AG09309 (cell line): Measurements from ENCODE around the gene RFX4.

Source experiments
- DNase-seq: peaks from one replicate; pipeline ENCODE4 v3.0.0-alpha.2; 2010; ENCODE audit warnings: low read depth
- H3K4me3 ChIP-seq: 2 replicates; pipeline ENCODE4 v1.5.1; 2011; ENCODE audit warnings: mild to moderate bottlenecking, low read depth, low read length, moderate library complexity; ENCODE audit not compliant: control insufficient read depth
- CTCF ChIP-seq: IDR thresholded peaks from 2 replicates; pipeline ENCODE4 v1.5.1; 2011; ENCODE audit warnings: mild to moderate bottlenecking, low read depth, low read length, inconsistent platforms; ENCODE audit not compliant: insufficient read depth, control insufficient read depth; ENCODE audit errors: missing control alignments

Gene RFX4

GRCh38 chr12:106672314-106673025 is 89.7 kb downstream of the RFX4 start:
- no peak overlapping the region for H3K4me3 ChIP-seq
- no peak for DNase-seq
- TF ChIP-seq CTCF, result no peak

DNA sequence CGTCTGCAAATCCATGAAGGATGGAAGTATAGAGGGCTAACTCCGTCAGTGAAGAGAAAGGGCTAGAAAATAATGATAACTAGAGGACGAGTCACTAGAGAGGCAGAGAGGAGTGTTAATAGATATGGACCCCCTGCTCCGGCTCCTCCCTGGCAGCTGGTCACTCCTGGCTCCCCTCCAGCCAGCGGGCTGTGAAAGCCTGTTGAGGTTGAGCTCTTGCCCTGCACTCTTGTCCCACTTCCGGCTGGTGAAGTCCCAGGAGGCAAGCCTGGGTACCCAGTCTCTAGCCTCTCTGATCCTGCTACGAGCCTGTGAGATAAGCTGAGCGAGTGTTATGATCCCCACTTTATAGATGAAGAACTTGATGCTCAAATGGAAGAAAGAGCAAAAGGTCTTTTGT is 90.3 kb downstream of the RFX4 start:
- DNase-seq, result no peak
- TF ChIP-seq CTCF, result no peak
- no peak overlapping the region for H3K4me3 ChIP-seq

DNA sequence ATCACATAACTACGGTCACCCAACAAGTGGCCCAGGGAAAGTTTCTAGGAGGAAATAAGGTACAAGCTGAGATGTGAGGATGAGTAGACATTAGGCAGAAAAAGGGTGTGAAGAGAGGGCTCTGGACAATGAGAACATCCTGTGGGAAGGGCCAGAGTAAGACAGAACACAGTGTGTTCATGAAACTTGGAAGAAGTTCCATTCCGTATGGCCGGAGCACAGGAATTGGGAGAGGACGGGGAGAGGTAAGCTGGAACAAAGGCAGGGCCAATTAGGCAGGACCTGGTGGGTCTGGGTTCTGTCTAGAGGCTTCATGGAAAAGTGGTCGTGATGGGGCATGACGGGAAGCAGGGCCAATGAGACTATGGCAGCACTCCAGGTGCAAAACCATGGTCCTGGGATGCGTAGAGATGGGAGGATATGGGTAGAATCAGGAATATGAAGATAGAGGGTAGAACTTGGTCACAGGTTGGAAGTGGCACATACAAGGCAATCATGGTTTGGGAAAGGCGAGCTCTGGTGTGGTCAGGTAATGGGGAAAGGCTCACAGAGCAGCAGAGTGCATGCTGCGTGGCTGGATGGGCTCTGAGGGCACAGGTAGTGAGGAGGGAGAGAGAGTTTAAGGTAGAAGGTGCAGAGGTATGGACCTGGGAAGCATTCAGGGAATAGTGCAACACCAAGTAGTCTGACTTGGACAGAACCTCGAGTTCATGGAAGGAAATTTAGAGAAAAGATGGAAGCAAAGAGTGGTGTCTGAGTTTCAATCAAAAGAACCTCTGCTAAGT is 93.0 kb downstream of the RFX4 start:
- TF ChIP-seq CTCF, result no peak
- DNase-seq, result no peak
- H3K4me3 ChIP-seq, result no peak overlapping the region

- no peak overlapping the region for H3K4me3 ChIP-seq
- no peak for DNase-seq
- no peak for TF ChIP-seq CTCF
Observed at GRCh38 chr12:106679574-106679973, 96.8 kb downstream of the RFX4 start.

DNA sequence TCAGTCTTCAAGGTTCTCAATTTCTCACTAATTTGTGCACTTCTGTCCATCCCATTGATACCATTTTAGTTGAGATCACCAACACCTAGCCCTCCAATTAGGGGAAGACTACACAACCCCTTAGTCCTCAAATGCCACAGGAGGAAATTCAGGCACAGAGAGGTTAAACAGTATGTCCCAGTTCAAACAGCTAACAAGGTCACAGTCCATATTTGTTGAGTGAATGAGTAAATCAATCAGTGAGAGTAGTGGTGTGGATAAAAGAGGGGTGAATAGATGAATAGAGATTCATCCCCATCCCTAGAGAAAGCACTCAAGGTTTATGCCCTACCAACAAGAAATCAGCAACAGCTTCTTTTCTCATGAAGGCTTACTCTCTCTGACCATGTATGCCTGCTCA is 97.5 kb downstream of the RFX4 start:
- no peak overlapping the region for H3K4me3 ChIP-seq
- no peak for DNase-seq
- no peak for TF ChIP-seq CTCF

GRCh38 chr12:106681210-106681609 is 98.4 kb downstream of the RFX4 start:
- TF ChIP-seq CTCF, result no peak
- DNase-seq, result no peak
- no peak overlapping the region for H3K4me3 ChIP-seq
